H1 (cell line): ENCODE measurements around the gene SPATA13. TPM values are rescaled to one million over a fixed set of nuclear protein-coding genes. Genes with fewer than 3 reads are reported as not detected.
A peak's percentile ranks its signal among the peaks of the same experiment; 100 is the strongest.

Source experiments
- CTCF ChIA-PET: fragments of 300-600 bp; sonication (Branson Sonifier 250); formaldehyde crosslinking; loops from one replicate; lab custom pipeline; 2021; ENCODE audit not compliant: partially characterized antibody; lab: Charles Lee
- POLR2A ChIA-PET: fragments of 300-600 bp; sonication (Branson Sonifier 250); formaldehyde crosslinking; loops from one replicate; lab custom pipeline; 2021; ENCODE audit warnings: inconsistent platforms; ENCODE audit not compliant: partially characterized antibody; lab: Charles Lee
- DNase-seq, 2 experiments: peaks; one replicate each; pipeline versions ENCODE4 v3.0.0 to v3.0.0-alpha.2; 2010 to 2022; ENCODE audit warnings: low spot score in 2 of 2, low read depth in 1 of 2, mixed read lengths in 1 of 2
- FAIRE-seq: peaks from 2 replicates; lab custom pipeline; 2011; peaks lifted over from hg19 to GRCh38; lab: Jason Lieb, UNC
- H2AFZ ChIP-seq: 2 replicates; pipeline ENCODE4 v1.8.1; 2012; ENCODE audit warnings: low read length, inconsistent platforms
- H2AK5ac ChIP-seq: 2 replicates; pipeline ENCODE4 v1.6.1; 2013; ENCODE audit warnings: low read depth, low read length
- H2BK120ac ChIP-seq: replicated peaks from 2 replicates; pipeline ENCODE3; 2013; ENCODE audit warnings: low read depth, low read length, inconsistent platforms
- H2BK12ac ChIP-seq: 2 replicates; pipeline ENCODE4 v1.6.1; 2013; ENCODE audit warnings: low read depth, low read length
- H2BK15ac ChIP-seq: 2 replicates; pipeline ENCODE4 v1.6.1; 2013; ENCODE audit warnings: low read length
- H2BK20ac ChIP-seq: 2 replicates; pipeline ENCODE4 v1.6.1; 2013; ENCODE audit warnings: low read length
- H2BK5ac ChIP-seq: 2 replicates; pipeline ENCODE4 v1.6.1; 2013; ENCODE audit warnings: low read depth, low read length
- H3K14ac ChIP-seq: 2 replicates; pipeline ENCODE4 v1.6.1; 2013; ENCODE audit warnings: inconsistent platforms; ENCODE audit not compliant: insufficient read length
- H3K18ac ChIP-seq: 2 replicates; pipeline ENCODE4 v1.6.1; 2013; ENCODE audit warnings: low read length; ENCODE audit errors: extremely low read depth
- H3K23ac ChIP-seq: 2 replicates; pipeline ENCODE4 v1.6.1; 2013; ENCODE audit warnings: inconsistent platforms; ENCODE audit not compliant: insufficient read length
- H3K23me2 ChIP-seq: 2 replicates; pipeline ENCODE4 v1.6.1; 2013; ENCODE audit warnings: low read depth, low read length
- H3K27ac ChIP-seq: 2 replicates; pipeline ENCODE4 v1.6.1; 2011; ENCODE audit warnings: low read depth, low read length, inconsistent platforms
- H3K27me3 ChIP-seq, 4 experiments: replicated peaks in 1 of 4; 1 replicate in 1 of 4; 2 replicates in 3 of 4; pipeline versions ENCODE4 v1.6.1 to v1.8.1; 2011 to 2013; ENCODE audit warnings: low read length in 3 of 4, mild to moderate bottlenecking in 3 of 4, inconsistent platforms in 2 of 4, mixed read lengths in 2 of 4, moderate library complexity in 1 of 4; ENCODE audit not compliant: control insufficient read depth in 3 of 4, insufficient read depth in 3 of 4; ENCODE audit errors: extremely low read depth in 1 of 4
- H3K36me3 ChIP-seq, 4 experiments: 2 replicates each; pipeline versions ENCODE4 v1.6.1 to v1.8.1; 2011 to 2013; ENCODE audit warnings: mild to moderate bottlenecking in 4 of 4, low read length in 3 of 4, moderate library complexity in 2 of 4, control low read depth in 1 of 4, inconsistent platforms in 1 of 4; ENCODE audit not compliant: insufficient read depth in 4 of 4, control insufficient read depth in 2 of 4
- H3K4ac ChIP-seq: replicated peaks from 2 replicates; pipeline ENCODE3; 2013; ENCODE audit warnings: low read length, low read depth, mixed read lengths, inconsistent platforms; ENCODE audit not compliant: insufficient read length
- H3K4me1 ChIP-seq, 4 experiments: replicated peaks in 1 of 4; 1 replicate in 1 of 4; 2 replicates in 3 of 4; pipeline versions ENCODE4 v1.6.1 to v1.8.1; 2011 to 2013; ENCODE audit warnings: low read length in 3 of 4, inconsistent platforms in 2 of 4, mixed read lengths in 1 of 4; ENCODE audit not compliant: insufficient read depth in 4 of 4, control insufficient read depth in 3 of 4
- H3K4me2 ChIP-seq, 2 experiments: 2 replicates each; pipeline versions ENCODE4 v1.6.1 to v1.8.1; 2011 to 2013; ENCODE audit warnings: low read depth in 2 of 2, low read length in 2 of 2, control low read depth in 1 of 2, inconsistent platforms in 1 of 2, mild to moderate bottlenecking in 1 of 2; ENCODE audit not compliant: insufficient read depth in 1 of 2
- H3K4me3 ChIP-seq, 4 experiments: fragments of 200-600, 300-600 bp in 1 of 4; sonication (generic), shearing (Covaris generic), sonication (Bioruptor Twin) in 1 of 4; 2 replicates each; pipeline versions ENCODE4 v1.5.1 to v1.8.1; 2011 to 2016; ENCODE audit warnings: low read length in 4 of 4, low read depth in 3 of 4, control low read depth in 2 of 4, inconsistent platforms in 2 of 4, mild to moderate bottlenecking in 2 of 4, mixed read lengths in 1 of 4, moderate library complexity in 1 of 4; ENCODE audit not compliant: insufficient read depth in 2 of 4; ENCODE audit errors: extremely low read depth in 1 of 4
- H3K56ac ChIP-seq: replicated peaks from 2 replicates; pipeline ENCODE3; 2013; ENCODE audit warnings: low read depth, mild to moderate bottlenecking, mixed read lengths, low read length, inconsistent platforms; ENCODE audit not compliant: insufficient read length
- H3K79me1 ChIP-seq: 2 replicates; pipeline ENCODE4 v1.6.1; 2013; ENCODE audit warnings: low read depth, low read length, control low read depth
- H3K79me2 ChIP-seq, 2 experiments: 2 replicates each; pipeline versions ENCODE4 v1.6.1 to v1.8.1; 2012 to 2013; ENCODE audit warnings: low read length in 2 of 2, mild to moderate bottlenecking in 2 of 2, inconsistent platforms in 1 of 2; ENCODE audit not compliant: insufficient read depth in 2 of 2, control insufficient read depth in 1 of 2
- H3K9ac ChIP-seq, 4 experiments: replicated peaks in 1 of 4; 1 replicate in 1 of 4; 2 replicates in 3 of 4; pipeline versions ENCODE4 v1.6.1 to v1.8.1; 2011 to 2013; ENCODE audit warnings: low read depth in 3 of 4, low read length in 3 of 4, control low read depth in 2 of 4, mild to moderate bottlenecking in 2 of 4, moderate library complexity in 2 of 4, inconsistent platforms in 1 of 4; ENCODE audit errors: extremely low read depth in 1 of 4
- H3K9me3 ChIP-seq, 2 experiments: 2 replicates each; pipeline versions ENCODE4 v1.6.1 to v1.8.1; 2012 to 2013; ENCODE audit warnings: mild to moderate bottlenecking in 2 of 2, moderate library complexity in 2 of 2, control low read depth in 1 of 2, inconsistent platforms in 1 of 2, low read depth in 1 of 2, low read length in 1 of 2, mixed read lengths in 1 of 2; ENCODE audit not compliant: insufficient read depth in 2 of 2
- H4K20me1 ChIP-seq, 2 experiments: replicated peaks in 1 of 2; 2 replicates each; pipeline versions ENCODE3 to v1.8.1; 2011 to 2013; ENCODE audit warnings: inconsistent platforms in 2 of 2, low read length in 2 of 2, mild to moderate bottlenecking in 1 of 2; ENCODE audit not compliant: insufficient read depth in 2 of 2, control insufficient read depth in 1 of 2
- H4K5ac ChIP-seq: 2 replicates; pipeline ENCODE4 v1.6.1; 2013; ENCODE audit warnings: low read length, low read depth, mixed read lengths, inconsistent platforms; ENCODE audit not compliant: insufficient read length
- H4K8ac ChIP-seq: 2 replicates; pipeline ENCODE4 v1.8.0; 2013; ENCODE audit warnings: mild to moderate bottlenecking, moderate library complexity, low read length, inconsistent platforms; ENCODE audit not compliant: insufficient read depth; ENCODE audit errors: extremely low read depth
- H4K91ac ChIP-seq: replicated peaks from 2 replicates; pipeline ENCODE3; 2013; ENCODE audit warnings: low read length, mixed read lengths, inconsistent platforms; ENCODE audit not compliant: insufficient read length
- GABPA ChIP-seq: IDR thresholded peaks from 2 replicates; pipeline ENCODE4 v1.6.1; 2011; ENCODE audit warnings: mild to moderate bottlenecking, low read length, moderate library complexity, borderline replicate concordance; ENCODE audit not compliant: insufficient read depth
- RAD21 ChIP-seq, 2 experiments: IDR thresholded peaks in 1 of 2; conservative IDR thresholded peaks in 1 of 2; 2 replicates each; pipeline ENCODE4 v1.6.1; 2011; ENCODE audit warnings: low read depth in 2 of 2, low read length in 2 of 2, improper control_type of control experiment in 1 of 2, inconsistent platforms in 1 of 2, mild to moderate bottlenecking in 1 of 2, moderate library complexity in 1 of 2
- SIN3A ChIP-seq, 2 experiments: IDR thresholded peaks in 1 of 2; conservative IDR thresholded peaks in 1 of 2; 2 replicates each; pipeline ENCODE4 v1.6.1; 2011 to 2012; ENCODE audit warnings: low read length in 2 of 2, improper control_type of control experiment in 1 of 2, low read depth in 1 of 2, mild to moderate bottlenecking in 1 of 2
- WGBS, 2 experiments: shearing (Covaris generic) in 1 of 2; methylation state at CpG; one replicate each; pipeline versions ENCODE4 v1.1.6 to v1.1.7; 2013 to 2015; ENCODE audit warnings: low lambda C conversion rate in 2 of 2, mixed read lengths in 2 of 2, inconsistent platforms in 1 of 2, low coverage in 1 of 2, missing lambda C conversion rate in 1 of 2; ENCODE audit not compliant: insufficient replicate concordance in 2 of 2, insufficient coverage in 1 of 2, insufficient read length in 1 of 2; ENCODE audit errors: extremely low coverage in 1 of 2, missing lambda C conversion rate in 1 of 2; 5-methylcytosine and 5-hydroxymethylcytosine counted together
- polyA plus RNA-seq, 7 experiments: library from polyadenylated mRNA; depleted of rRNA in 3 of 7; stranded (reverse) in 5 of 7; unstranded in 2 of 7; fragments of >200 nt in 5 of 7; fragments of 200-250 nt in 2 of 7; gene quantifications; 1 replicate in 5 of 7; 2 replicates in 1 of 7; 4 replicates in 1 of 7; pipeline versions ENCODE4 v1.2.1 to v1.2.3, GENCODE V29; 2011 to 2013; ENCODE audit warnings: missing spikeins in 2 of 7, mixed read lengths in 2 of 7
- total RNA-seq: library from RNA; stranded (reverse); fragmentation: NEBNext Ultra II Directional; extraction: Animal tissue kit (Norgen Biotek cat#: 25700); gene quantifications from 2 replicates; pipeline ENCODE4 v1.2.1, GENCODE V29; 2021
- TF ChIP-seq, protein P1 (sequence below), 3 experiments: IDR thresholded peaks; 1 replicate in 2 of 3; 2 replicates in 1 of 3; pipeline versions ENCODE4 v1.5.1 to v1.6.1; 2011; ENCODE audit warnings: low read length in 3 of 3, mild to moderate bottlenecking in 3 of 3, inconsistent platforms in 2 of 3, low read depth in 1 of 3, moderate library complexity in 1 of 3; ENCODE audit not compliant: insufficient read depth in 1 of 3; ENCODE audit errors: control extremely low read depth in 1 of 3

SPATA13 gene
- total and polyA plus RNA-seq, 2 of the 8 experiments (the other 6 are each of a cell fraction or from before 2014, with no cell fraction given): 12.6 to 30.9 TPM

DNA sequence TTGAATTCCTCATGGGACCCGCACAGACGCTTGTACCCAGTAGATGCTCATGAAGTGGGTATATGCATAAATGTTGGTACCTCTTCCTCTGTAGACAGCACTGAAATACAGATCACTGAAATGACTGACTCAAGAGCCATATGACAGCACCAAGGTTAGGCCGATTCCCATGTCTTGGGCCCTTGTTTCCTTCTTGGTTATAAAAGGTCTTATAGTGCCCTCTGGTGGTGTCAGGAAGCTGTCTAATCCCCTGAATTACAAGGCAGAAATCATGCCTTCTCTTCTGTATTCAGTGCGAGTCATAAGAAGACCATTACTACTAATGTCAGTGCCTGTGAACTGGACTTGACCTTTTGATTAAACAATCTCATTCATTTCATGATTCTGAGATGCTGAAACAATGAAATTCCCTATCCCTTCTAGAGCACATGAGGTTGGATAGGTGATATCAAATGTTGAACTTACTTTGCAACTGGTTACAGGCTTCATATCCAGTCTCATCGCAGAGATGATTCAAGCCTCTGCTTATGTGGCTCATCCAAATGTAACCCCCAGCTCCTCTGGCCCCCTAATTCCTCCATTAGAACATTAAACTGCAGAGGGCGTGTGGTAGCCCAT, 59.7 kb downstream of the SPATA13 start:
- ChIA-PET POLR2A (no interaction called here), CTCF (interaction anchor here (0.9 to 9.9 kb wide), 19 partner anchors 7 to 299 kb away, joined by 3 to 130 read pairs (median 7); no protein-coding TSS in a partner anchor)
- Histone ChIP-seq H2AFZ (no peak overlapping the region), H2BK20ac (no peak overlapping the region), H3K9ac (no peak overlapping the region), H2BK15ac (no peak overlapping the region), H3K79me1 (peaks cover 15% of the 10 kb centered on the region), H3K27me3 (no peaks in the 10 kb centered on the region), H3K4me3 (no peak overlapping the region), H4K8ac (no peak overlapping the region), H3K36me3 (0 out of 8 replicates have a peak, but pooled peaks cover 0 to 7% (median 1%) of the 10 kb centered on the region in 4 experiments), H3K18ac (no peak overlapping the region), H3K27ac (no peak overlapping the region), H3K9me3 (no peaks in the 10 kb centered on the region), H4K91ac (no peak overlapping the region), H3K23me2 (no peaks in the 10 kb centered on the region), H3K4me1 (peaks cover 8 to 20% (median 17%) of the 10 kb centered on the region in 4 experiments), H3K56ac (no peak overlapping the region), H3K23ac (no peak overlapping the region), H3K79me2 (peaks cover 0 to 28% of the 10 kb centered on the region in 2 experiments; a peak in 2 of 4 replicates), H2AK5ac (no peak overlapping the region), H2BK5ac (no peak overlapping the region), H4K20me1 (peaks cover 0 to 17% of the 10 kb centered on the region in 2 experiments), H3K4me2 (no peak overlapping the region), H2BK12ac (no peak overlapping the region), H4K5ac (no peak overlapping the region), H2BK120ac (no peak overlapping the region), H3K14ac (no peak overlapping the region), H3K4ac (no peak overlapping the region)
- peak; percentile 95 for FAIRE-seq
- 78% methylated on average over 6 of the region's 6 CpGs; no CpG with 5 or more reads in 1 of the 2 experiments for WGBS, 2 experiments
- TF ChIP-seq GABPA: no peak
- TF ChIP-seq SIN3A (conservative IDR thresholded peaks at IDR 0.05 in 1 of 2, IDR thresholded peaks at IDR 0.05 in 1 of 2; ENCODE audit: low read depth in 1 of 2, low read length in 2 of 2): 0 out of 4 replicates have a peak, but pooled peaks of 1 of the 2 experiments have one; percentile 26
- TF ChIP-seq RAD21 (IDR thresholded peaks at IDR 0.05 in 1 of 2, conservative IDR thresholded peaks at IDR 0.05 in 1 of 2; ENCODE audit: low read depth in 2 of 2, low read length in 2 of 2): peak; percentile 95 to 98
- TF ChIP-seq, protein P1, sequence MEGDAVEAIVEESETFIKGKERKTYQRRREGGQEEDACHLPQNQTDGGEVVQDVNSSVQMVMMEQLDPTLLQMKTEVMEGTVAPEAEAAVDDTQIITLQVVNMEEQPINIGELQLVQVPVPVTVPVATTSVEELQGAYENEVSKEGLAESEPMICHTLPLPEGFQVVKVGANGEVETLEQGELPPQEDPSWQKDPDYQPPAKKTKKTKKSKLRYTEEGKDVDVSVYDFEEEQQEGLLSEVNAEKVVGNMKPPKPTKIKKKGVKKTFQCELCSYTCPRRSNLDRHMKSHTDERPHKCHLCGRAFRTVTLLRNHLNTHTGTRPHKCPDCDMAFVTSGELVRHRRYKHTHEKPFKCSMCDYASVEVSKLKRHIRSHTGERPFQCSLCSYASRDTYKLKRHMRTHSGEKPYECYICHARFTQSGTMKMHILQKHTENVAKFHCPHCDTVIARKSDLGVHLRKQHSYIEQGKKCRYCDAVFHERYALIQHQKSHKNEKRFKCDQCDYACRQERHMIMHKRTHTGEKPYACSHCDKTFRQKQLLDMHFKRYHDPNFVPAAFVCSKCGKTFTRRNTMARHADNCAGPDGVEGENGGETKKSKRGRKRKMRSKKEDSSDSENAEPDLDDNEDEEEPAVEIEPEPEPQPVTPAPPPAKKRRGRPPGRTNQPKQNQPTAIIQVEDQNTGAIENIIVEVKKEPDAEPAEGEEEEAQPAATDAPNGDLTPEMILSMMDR (IDR thresholded peaks at IDR 0.05; ENCODE audit: control extremely low read depth in 1 of 3, insufficient read depth in 1 of 3, low read depth in 1 of 3, low read length in 3 of 3): peak in 2 of 3 experiments; percentile 76 to 87; a peak in 3 of 4 replicates
- no peak for DNase-seq
